IPS-NIHi7 (cell line): Measurements from ENCODE around the gene MACF1.

Source experiments
- DNase-seq: peaks from one replicate; pipeline ENCODE4 v3.0.0; 2012; ENCODE audit warnings: mixed read lengths; ENCODE audit errors: extremely low spot score

Gene MACF1

GRCh38 chr1:39392851-39393573 lies 188.5 kb downstream of the MACF1 start:
- no peak for DNase-seq

- no peak for DNase-seq
These were observed 189.2 kb downstream of the MACF1 start for GRCh38 chr1:39393645-39394044.

- DNase-seq: no peak
These were observed 189.6 kb downstream of the MACF1 start for GRCh38 chr1:39394059-39394458.

GRCh38 chr1:39394598-39394997 lies 190.1 kb downstream of the MACF1 start:
- peak; percentile 18 for DNase-seq

GRCh38 chr1:39395357-39395831 lies 190.9 kb downstream of the MACF1 start:
- DNase-seq: no peak

- no peak for DNase-seq
These were observed 192.2 kb downstream of the MACF1 start for GRCh38 chr1:39396671-39397070.

GRCh38 chr1:39397487-39397886 lies 193.0 kb downstream of the MACF1 start:
- DNase-seq: no peak

- peak; percentile 50 for DNase-seq
These were observed 194.0 kb downstream of the MACF1 start for GRCh38 chr1:39398278-39399021.

- DNase-seq: no peak
These were observed 196.6 kb downstream of the MACF1 start for GRCh38 chr1:39401106-39401505.

GRCh38 chr1:39404876-39405275 lies 200.4 kb downstream of the MACF1 start:
- no peak for DNase-seq

GRCh38 chr1:39405358-39405757 lies 200.9 kb downstream of the MACF1 start:
- DNase-seq: no peak

- no peak for DNase-seq
These were observed 202.3 kb downstream of the MACF1 start for GRCh38 chr1:39406533-39407450.

- DNase-seq: no peak
These were observed 203.0 kb downstream of the MACF1 start for GRCh38 chr1:39407510-39407895.

- no peak for DNase-seq
These were observed 203.6 kb downstream of the MACF1 start for GRCh38 chr1:39407896-39408640.

GRCh38 chr1:39408641-39409054 lies 204.2 kb downstream of the MACF1 start:
- peak; percentile 98 for DNase-seq

- peak; percentile 46 for DNase-seq
These were observed 204.7 kb downstream of the MACF1 start for GRCh38 chr1:39409055-39409816.

- peak; percentile 56 for DNase-seq
These were observed 206.5 kb downstream of the MACF1 start for GRCh38 chr1:39410915-39411436.

GRCh38 chr1:39411526-39412478 lies 207.3 kb downstream of the MACF1 start:
- no peak for DNase-seq

- DNase-seq: no peak
These were observed 208.4 kb downstream of the MACF1 start for GRCh38 chr1:39412892-39413291.
